Stimulated activated CD4-positive, alpha-beta T cell treated with anti-CD3 and anti-CD28 coated beads, Interleukin-12 subunit alpha, Interleukin-12 subunit beta, amount 100 ng/mL, for 4 hours (primary cell): Measurements from ENCODE around the gene EIF2S3B.
"Not testable (repeated sequence)": the region's sequence is repeated elsewhere in the genome, so short reads cannot be mapped to it uniquely, and the experiment has no call there.

Experiments used
- DNase-seq: peaks from one replicate; pipeline ENCODE4 v3.0.0-alpha.2; 2020

Gene EIF2S3B

DNA sequence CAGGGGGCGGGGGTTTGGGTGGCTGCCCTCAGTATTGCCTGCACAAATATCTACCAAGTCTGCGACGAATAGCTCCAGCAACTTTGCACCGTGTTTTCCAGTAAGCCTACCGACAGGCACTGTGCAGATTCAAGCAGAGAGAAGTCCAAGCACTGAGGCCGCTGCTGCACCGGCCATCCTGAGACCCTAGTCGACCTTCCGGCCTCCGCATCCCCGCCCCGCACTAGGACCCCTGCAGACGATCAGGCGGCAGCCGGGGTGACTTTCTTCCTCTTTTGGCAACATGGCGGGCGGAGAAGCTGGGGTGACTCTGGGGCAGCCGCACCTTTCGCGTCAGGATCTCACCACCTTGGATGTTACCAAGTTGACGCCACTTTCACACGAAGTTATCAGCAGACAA lies at the start of gene EIF2S3B:
EIF2S3B (plus strand) TSS at position 271 of the 400 bp plus-strand sequence; CDS start at position 284, 13 bp downstream.
- DNase-seq, result no peak

- DNase-seq, result no peak
Measured at GRCh38 chr12:10456856-10457255, 48.8 kb upstream of the EIF2S3B start.

GRCh38 chr12:10457760-10458159 lies 47.9 kb upstream of the EIF2S3B start:
- DNase-seq, result no peak

GRCh38 chr12:10466311-10466710 lies 39.4 kb upstream of the EIF2S3B start:
- no peak for DNase-seq

- no peak for DNase-seq
Measured at GRCh38 chr12:10469701-10470100, 36.0 kb upstream of the EIF2S3B start.

DNA sequence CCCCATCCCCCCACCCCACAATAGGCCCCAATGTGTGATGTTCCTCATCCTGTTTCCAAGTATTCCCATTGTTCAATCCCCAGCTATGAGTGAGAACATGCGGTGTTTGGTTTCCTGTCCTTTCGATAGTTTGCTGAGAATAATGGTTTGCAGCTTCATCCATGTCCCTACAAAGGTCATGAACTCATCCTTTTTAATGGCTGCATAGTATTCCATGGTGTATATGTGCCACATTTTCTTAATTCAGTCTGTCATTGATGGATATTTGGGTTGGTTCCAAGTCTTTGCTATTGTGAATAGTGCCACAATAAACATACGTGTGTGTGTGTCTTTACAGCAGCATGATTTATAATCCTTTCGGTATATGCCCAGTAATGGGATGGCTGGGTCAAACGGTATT lies 32.9 kb upstream of the EIF2S3B start:
- not testable (repeated sequence) for DNase-seq

GRCh38 chr12:10481901-10482300 lies 23.8 kb upstream of the EIF2S3B start:
- DNase-seq, result not testable (repeated sequence)

GRCh38 chr12:10487328-10487727 lies 18.4 kb upstream of the EIF2S3B start:
- not testable (repeated sequence) for DNase-seq

- DNase-seq, result no peak
Measured at GRCh38 chr12:10491766-10492165, 13.9 kb upstream of the EIF2S3B start.

GRCh38 chr12:10497602-10498001 lies 8.1 kb upstream of the EIF2S3B start:
- no peak for DNase-seq

- no peak for DNase-seq
Measured at GRCh38 chr12:10498042-10498441, 7.6 kb upstream of the EIF2S3B start.

- DNase-seq, result no peak
Measured at GRCh38 chr12:10501030-10501429, 4.7 kb upstream of the EIF2S3B start.

GRCh38 chr12:10503460-10503859 lies 2.2 kb upstream of the EIF2S3B start:
- DNase-seq, result no peak

- no peak for DNase-seq
Measured at GRCh38 chr12:10511756-10512355, 6.2 kb downstream of the EIF2S3B start.

DNA sequence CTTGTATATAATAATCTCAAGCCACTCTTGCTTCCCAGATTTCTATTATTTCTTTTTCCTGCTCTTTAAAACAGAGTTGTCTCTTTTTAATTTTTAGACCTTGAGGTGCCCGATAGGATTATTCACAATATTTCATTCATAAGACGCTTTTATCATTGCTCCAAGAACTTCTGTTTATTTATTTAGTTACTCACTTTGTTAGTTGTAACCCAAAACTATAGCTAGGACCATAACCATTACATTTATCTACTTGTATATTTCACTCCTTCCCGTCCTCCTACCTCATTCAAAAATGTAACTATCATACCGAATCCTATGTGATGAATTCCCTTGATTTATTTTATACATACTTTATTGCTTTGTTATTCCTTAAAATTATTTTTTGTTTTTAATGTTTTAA lies 7.1 kb downstream of the EIF2S3B start:
- no peak for DNase-seq

DNA sequence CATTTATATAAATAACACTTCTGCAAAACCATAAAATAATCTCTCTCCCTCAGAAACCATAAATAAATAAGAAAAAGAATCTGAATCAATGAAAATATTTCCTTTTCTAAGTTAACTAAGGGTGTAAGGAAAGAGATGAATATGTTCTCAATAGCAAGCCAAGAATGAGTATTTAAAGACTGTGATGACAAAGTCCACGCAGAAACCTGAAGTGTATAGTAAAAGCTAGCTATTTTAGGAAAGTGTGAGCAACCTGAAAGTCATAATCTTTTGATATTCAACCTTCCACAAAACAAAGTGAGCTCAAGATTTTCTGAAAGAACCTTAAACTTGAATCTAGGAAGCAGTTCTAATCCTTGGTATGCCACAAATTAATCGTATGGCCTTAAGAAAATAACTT lies 15.9 kb downstream of the EIF2S3B start:
- DNase-seq, result no peak

- DNase-seq, result no peak
Measured at GRCh38 chr12:10528174-10528953, 22.7 kb downstream of the EIF2S3B start.

DNA sequence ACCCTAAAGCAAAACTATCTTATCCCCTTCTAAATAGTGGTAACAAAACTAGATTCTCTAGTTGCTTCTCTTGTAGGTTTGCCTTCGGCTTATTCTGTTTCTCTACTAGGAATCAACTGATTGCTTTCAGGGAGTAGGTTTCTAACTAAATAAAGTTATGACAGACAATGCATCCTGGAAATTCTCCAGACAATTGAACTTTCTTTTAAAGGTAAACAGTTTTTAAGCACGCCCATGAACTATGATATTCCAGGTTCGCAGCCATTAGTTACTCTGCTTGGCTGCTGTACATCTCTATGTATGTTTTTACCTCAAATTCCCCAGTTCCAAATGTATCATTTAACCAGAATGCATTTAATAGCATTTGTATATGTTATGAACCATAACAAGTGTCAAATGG lies 23.9 kb downstream of the EIF2S3B start:
- no peak for DNase-seq

DNA sequence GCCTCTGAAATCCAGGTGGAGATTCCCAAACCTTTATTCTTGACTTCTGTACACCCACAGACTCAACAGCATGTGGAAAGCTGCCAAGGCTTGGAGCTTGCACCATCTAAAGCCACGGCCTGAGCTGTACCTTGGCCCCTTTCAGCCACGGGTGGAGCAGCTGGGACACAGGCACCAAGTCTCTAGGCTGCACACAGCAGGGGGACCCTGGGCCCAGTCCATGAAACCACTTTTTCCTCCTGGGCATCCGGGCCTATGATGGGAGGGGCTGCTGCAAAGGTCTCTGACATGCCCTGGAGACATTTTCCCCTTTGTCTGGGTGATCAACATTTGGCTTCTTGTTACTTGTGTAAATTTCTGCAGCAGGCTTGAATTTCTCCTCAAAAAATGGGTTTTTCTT lies 32.0 kb downstream of the EIF2S3B start:
- no peak for DNase-seq

- DNase-seq, result no peak
Measured at GRCh38 chr12:10540776-10541205, 35.1 kb downstream of the EIF2S3B start.

GRCh38 chr12:10543499-10543898 lies 37.8 kb downstream of the EIF2S3B start:
- no peak for DNase-seq

DNA sequence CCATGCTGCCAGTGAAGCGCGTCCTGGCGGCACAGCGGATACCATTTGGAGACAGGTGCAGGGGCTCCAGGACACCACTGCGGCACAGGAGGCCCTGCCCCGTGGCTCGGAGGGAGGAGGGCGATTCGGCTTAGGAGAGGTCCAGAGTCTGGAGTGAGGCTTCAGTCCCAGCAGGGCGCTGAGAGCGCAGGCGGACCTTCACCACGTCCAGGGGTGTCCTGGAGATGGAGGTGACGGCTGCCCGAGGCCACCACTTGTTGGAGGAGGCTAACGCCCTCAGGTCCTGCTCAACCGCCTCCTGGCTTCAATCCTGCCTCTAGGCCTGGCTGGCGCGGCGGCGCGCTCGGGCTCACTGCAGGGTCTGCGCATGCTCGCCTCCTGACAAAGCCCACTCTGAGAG lies 45.7 kb downstream of the EIF2S3B start:
- DNase-seq, result no peak

DNA sequence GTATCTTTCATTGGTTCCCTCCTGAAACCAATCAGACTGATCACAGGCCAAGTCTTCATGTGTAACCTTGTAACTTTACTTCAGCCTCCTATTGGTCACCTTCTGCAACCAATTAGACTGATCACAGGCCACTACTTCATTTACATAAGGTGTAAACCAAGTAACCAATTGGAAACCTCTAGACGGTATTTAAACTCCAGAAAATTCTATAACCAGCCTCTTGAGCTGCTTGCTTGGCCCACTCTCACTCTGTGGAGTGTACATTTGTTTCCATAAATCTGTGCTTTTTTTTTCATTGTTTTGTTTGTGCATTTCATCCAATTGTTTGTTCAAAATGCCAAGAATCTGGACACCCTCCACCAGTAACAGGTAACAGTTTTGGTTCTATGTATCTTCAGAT lies 47.5 kb downstream of the EIF2S3B start:
- no peak for DNase-seq

- DNase-seq, result no peak
Measured at GRCh38 chr12:10554228-10554755, 48.6 kb downstream of the EIF2S3B start.
